H9 (cell line): ENCODE results near the gene ATP7B. TPM values are rescaled to one million over a fixed set of nuclear protein-coding genes. Genes with fewer than 3 reads are reported as not detected.

ENCODE experiments used
- DNase-seq: peaks from one replicate; pipeline ENCODE4 v3.0.0-alpha.2; 2017
- H2AFZ ChIP-seq: one replicate; pipeline ENCODE4 v1.6.1; 2013; ENCODE audit warnings: mild to moderate bottlenecking, low read length, control low read depth, moderate library complexity
- H2AK5ac ChIP-seq: 2 replicates; pipeline ENCODE4 v1.6.1; 2013; ENCODE audit warnings: low read length, control low read depth, mixed read lengths; ENCODE audit not compliant: insufficient read length
- H2BK120ac ChIP-seq: one replicate; pipeline ENCODE4 v1.6.1; 2013; ENCODE audit warnings: low read depth, mild to moderate bottlenecking, low read length, control low read depth, inconsistent platforms; ENCODE audit not compliant: poor library complexity, severe bottlenecking
- H2BK12ac ChIP-seq: 2 replicates; pipeline ENCODE4 v1.6.1; 2013; ENCODE audit warnings: low read length, control low read depth, mixed read lengths, low read depth; ENCODE audit not compliant: insufficient read length
- H2BK15ac ChIP-seq: 2 replicates; pipeline ENCODE4 v1.6.1; 2013; ENCODE audit warnings: low read depth, low read length, control low read depth
- H2BK20ac ChIP-seq: one replicate; pipeline ENCODE4 v1.6.1; 2013; ENCODE audit warnings: low read depth, mild to moderate bottlenecking, low read length, control low read depth, inconsistent platforms; ENCODE audit not compliant: poor library complexity, severe bottlenecking
- H2BK5ac ChIP-seq: 2 replicates; pipeline ENCODE4 v1.6.1; 2013; ENCODE audit warnings: low read length, control low read depth, mixed read lengths; ENCODE audit not compliant: insufficient read length
- H3K14ac ChIP-seq: 2 replicates; pipeline ENCODE4 v1.6.1; 2013; ENCODE audit warnings: low read length, control low read depth; ENCODE audit not compliant: insufficient read depth
- H3K18ac ChIP-seq: 2 replicates; pipeline ENCODE4 v1.6.1; 2013; ENCODE audit warnings: low read depth, mild to moderate bottlenecking, mixed read lengths, low read length, control low read depth; ENCODE audit not compliant: insufficient read length
- H3K23ac ChIP-seq: 2 replicates; pipeline ENCODE4 v1.6.1; 2013; ENCODE audit warnings: low read length, control low read depth, mixed read lengths, low read depth; ENCODE audit not compliant: insufficient read length
- H3K23me2 ChIP-seq: 2 replicates; pipeline ENCODE4 v1.6.1; 2013; ENCODE audit warnings: low read depth, mild to moderate bottlenecking, mixed read lengths, low read length, control low read depth; ENCODE audit not compliant: insufficient read length, poor library complexity, severe bottlenecking
- H3K27ac ChIP-seq: 2 replicates; pipeline ENCODE4 v1.5.1; 2013; ENCODE audit warnings: low read length, control low read depth, mixed read lengths, low read depth; ENCODE audit not compliant: insufficient read length
- H3K27me3 ChIP-seq: 2 replicates; pipeline ENCODE4 v1.6.1; 2013; ENCODE audit warnings: low read length, control low read depth, inconsistent platforms; ENCODE audit not compliant: insufficient read depth
- H3K4ac ChIP-seq: 2 replicates; pipeline ENCODE4 v1.6.1; 2013; ENCODE audit warnings: low read depth, mild to moderate bottlenecking, control low read depth, inconsistent platforms, low read length, moderate library complexity
- H3K4me1 ChIP-seq: 2 replicates; pipeline ENCODE4 v1.6.1; 2013; ENCODE audit warnings: low read length, control low read depth, inconsistent platforms; ENCODE audit not compliant: insufficient read depth
- H3K4me2 ChIP-seq: 2 replicates; pipeline ENCODE4 v1.6.1; 2013; ENCODE audit warnings: low read length, control low read depth, mixed read lengths; ENCODE audit not compliant: insufficient read length, insufficient read depth
- H3K56ac ChIP-seq: 2 replicates; pipeline ENCODE4 v1.6.1; 2013; ENCODE audit warnings: low read depth, mild to moderate bottlenecking, mixed read lengths, low read length, control low read depth; ENCODE audit not compliant: insufficient read length
- H3K79me1 ChIP-seq: 2 replicates; pipeline ENCODE4 v1.6.1; 2013; ENCODE audit warnings: low read depth, mild to moderate bottlenecking, moderate library complexity, low read length, control low read depth, inconsistent platforms; ENCODE audit not compliant: insufficient read depth, poor library complexity, severe bottlenecking
- H3K79me2 ChIP-seq: 2 replicates; pipeline ENCODE4 v1.6.1; 2013; ENCODE audit warnings: low read length, control low read depth, inconsistent platforms; ENCODE audit not compliant: insufficient read depth
- H3K9ac ChIP-seq: 2 replicates; pipeline ENCODE4 v1.6.1; 2013; ENCODE audit warnings: low read length, control low read depth, mixed read lengths; ENCODE audit not compliant: insufficient read length; ENCODE audit errors: extremely low read depth
- H3K9me3 ChIP-seq: one replicate; pipeline ENCODE4 v1.6.1; 2013; ENCODE audit warnings: low read depth, low read length, inconsistent platforms; ENCODE audit not compliant: control insufficient read depth
- H3T11ph ChIP-seq: one replicate; pipeline ENCODE4 v1.6.1; 2013; ENCODE audit warnings: mild to moderate bottlenecking, low read length, control low read depth, inconsistent platforms
- H4K20me1 ChIP-seq: one replicate; pipeline ENCODE4 v1.6.1; 2013; ENCODE audit not compliant: control insufficient read depth, insufficient read length, insufficient read depth
- H4K5ac ChIP-seq: 2 replicates; pipeline ENCODE4 v1.6.1; 2013; ENCODE audit warnings: low read depth, mild to moderate bottlenecking, mixed read lengths, low read length, control low read depth; ENCODE audit not compliant: insufficient read length
- H4K8ac ChIP-seq: replicated peaks from 2 replicates; pipeline ENCODE4 v1.6.1; 2013; ENCODE audit warnings: low read length, control low read depth, mixed read lengths, low read depth; ENCODE audit not compliant: insufficient read length
- H4K91ac ChIP-seq: 2 replicates; pipeline ENCODE4 v1.6.1; 2013; ENCODE audit warnings: low read depth, mild to moderate bottlenecking, moderate library complexity, mixed read lengths, low read length, control low read depth; ENCODE audit not compliant: insufficient read length
- H3K27ac Mint-ChIP-seq, 3 experiments: 2 replicates in 2 of 3; 3 replicates in 1 of 3; pipeline ENCODE4 v1.8.0; 2020 to 2021; ENCODE audit warnings: mixed read lengths in 3 of 3, mild to moderate bottlenecking in 1 of 3, moderate library complexity in 1 of 3
- H3K27me3 Mint-ChIP-seq: 2 replicates; pipeline ENCODE4 v1.8.0; 2021; ENCODE audit warnings: low read depth, mild to moderate bottlenecking, moderate library complexity, mixed read lengths
- H3K36me3 Mint-ChIP-seq, 3 experiments: 2 replicates in 2 of 3; 3 replicates in 1 of 3; pipeline ENCODE4 v1.8.0; 2020 to 2021; ENCODE audit warnings: low read depth in 3 of 3, mixed read lengths in 3 of 3; ENCODE audit not compliant: insufficient read depth in 1 of 3
- H3K4me1 Mint-ChIP-seq, 2 experiments: 2 replicates each; pipeline ENCODE4 v1.8.0; 2020; ENCODE audit warnings: mixed read lengths in 2 of 2
- H3K4me3 Mint-ChIP-seq, 2 experiments: 2 replicates in 1 of 2; 3 replicates in 1 of 2; pipeline ENCODE4 v1.8.0; 2020 to 2021; ENCODE audit warnings: mild to moderate bottlenecking in 2 of 2, mixed read lengths in 2 of 2, moderate library complexity in 1 of 2
- H3K9me3 Mint-ChIP-seq, 2 experiments: 2 replicates in 1 of 2; 3 replicates in 1 of 2; pipeline ENCODE4 v1.8.0; 2020; ENCODE audit warnings: mild to moderate bottlenecking in 2 of 2, mixed read lengths in 2 of 2, moderate library complexity in 1 of 2
- CTCF ChIP-seq: fragments of 200-600 bp; sonication (generic); conservative IDR thresholded peaks from 3 replicates; pipeline ENCODE4 v1.8.0; 2021; ENCODE audit warnings: antibody characterized with exemption, mild to moderate bottlenecking
- WGBS: extraction: QIAGEN DNeasy Blood & Tissue Kit; methylation state at CpG from one replicate; pipeline ENCODE4 v1.1.7; 2013; ENCODE audit warnings: missing lambda C conversion rate, low lambda C conversion rate, mixed read lengths; ENCODE audit not compliant: insufficient read length; ENCODE audit errors: extremely low coverage; 5-methylcytosine and 5-hydroxymethylcytosine counted together
- total RNA-seq: library from RNA; stranded (reverse); gene quantifications from 2 replicates; pipeline ENCODE4 v1.2.1, GENCODE V29; 2021

The ATP7B gene
- total RNA-seq, 1 experiment from 2014 or later, result 5.8 TPM

GRCh38 chr13:51937320-51938290, 73.6 kb downstream of the ATP7B start:
- no peak overlapping the region for H3K27ac ChIP-seq
- Mint-ChIP-seq H3K4me3 (no peak overlapping the region; a peak in 1 of 5 replicates), H3K27me3 (no peaks in the 10 kb centered on the region), H3K9me3 (no peaks in the 10 kb centered on the region), H3K4me1 (peaks cover 2 to 4% of the 10 kb centered on the region in 2 experiments), H3K36me3 (peaks cover 0 to 2% (median 2%) of the 10 kb centered on the region in 3 experiments; a peak in 4 of 7 replicates), H3K27ac (no peak overlapping the region; a peak in 1 of 7 replicates)
- no peak overlapping the region for H2BK15ac ChIP-seq
- no peak overlapping the region for H3K4ac ChIP-seq
- H3K56ac ChIP-seq, result no peak overlapping the region
- no peak overlapping the region for H4K8ac ChIP-seq
- no peak for DNase-seq
- no peak overlapping the region for H3K4me2 ChIP-seq
- H3K9ac ChIP-seq, result no peak overlapping the region
- H4K20me1 ChIP-seq, result no peaks in the 10 kb centered on the region
- no peaks in the 10 kb centered on the region for H3K79me2 ChIP-seq
- no peak overlapping the region for H4K91ac ChIP-seq
- no peak overlapping the region; the same call in 1 of the 2 replicates for H3K14ac ChIP-seq
- H3K27me3 ChIP-seq, result no peaks in the 10 kb centered on the region
- no peak overlapping the region for H2BK12ac ChIP-seq
- no peak overlapping the region for H2AFZ ChIP-seq
- H4K5ac ChIP-seq, result no peak overlapping the region
- H3K4me1 ChIP-seq, result no peaks in the 10 kb centered on the region
- no peaks in the 10 kb centered on the region for H3K79me1 ChIP-seq
- H3K18ac ChIP-seq, result no peak overlapping the region
- H2BK20ac ChIP-seq, result no peak overlapping the region
- no CpG with 5 or more reads among the region's 22 CpGs for WGBS
- H3K9me3 ChIP-seq, result no peaks in the 10 kb centered on the region
- no peak overlapping the region for H2AK5ac ChIP-seq
- H2BK5ac ChIP-seq, result no peak overlapping the region
- H3K23ac ChIP-seq, result no peak overlapping the region
- no peak overlapping the region for H3T11ph ChIP-seq
- no peak overlapping the region for H2BK120ac ChIP-seq
- no peak for TF ChIP-seq CTCF
- H3K23me2 ChIP-seq, result no peaks in the 10 kb centered on the region
